Tongue (tissue), 2 donors: ENCODE data around the gene SMTNL2. TPM values are rescaled to one million over a fixed set of nuclear protein-coding genes. Genes with fewer than 3 reads are reported as not detected.
A peak's percentile ranks its signal among the peaks of the same experiment; 100 is the strongest.
"Not testable (repeated sequence)": the region's sequence is repeated elsewhere in the genome, so short reads cannot be mapped to it uniquely, and the experiment has no call there.

Experiments used
- DNase-seq: peaks from one replicate; pipeline ENCODE4 v3.0.0-alpha.2; 2015
- total RNA-seq: library from RNA; depleted of rRNA; stranded (reverse); fragments of >200 nt; gene quantifications from one replicate; pipeline ENCODE4 v1.2.3, GENCODE V29; 2014

SMTNL2 gene
- total RNA-seq, 1 donor from 2014 or later = 174 TPM

DNA sequence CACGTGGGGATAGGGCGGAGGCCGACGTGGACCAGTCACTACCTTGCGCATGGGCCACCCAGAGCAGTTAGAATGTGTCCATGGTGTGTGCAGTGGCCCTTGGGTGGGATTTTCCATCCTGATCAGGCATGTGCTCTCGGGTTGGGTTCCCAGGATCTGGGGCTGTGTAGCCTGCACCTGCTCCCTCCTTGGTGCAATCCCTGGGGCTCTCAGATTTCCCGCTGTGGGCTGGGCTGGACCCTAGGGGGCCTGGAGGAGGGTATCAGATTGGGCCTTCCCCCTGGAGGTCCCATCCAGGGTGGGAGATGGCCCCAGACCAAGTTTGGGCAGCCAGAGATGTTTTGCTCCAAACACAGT is 1.3 kb downstream of the SMTNL2 start:
- peak; percentile 68 for DNase-seq

- DNase-seq = peak; percentile 57
Observed at GRCh38 chr17:4586043-4586442, 1.7 kb downstream of the SMTNL2 start.

- DNase-seq = no peak
Observed at GRCh38 chr17:4587195-4587594, 2.9 kb downstream of the SMTNL2 start.

GRCh38 chr17:4587803-4588202 is 3.5 kb downstream of the SMTNL2 start:
- no peak for DNase-seq

- DNase-seq = no peak
Observed at GRCh38 chr17:4588391-4588790, 4.1 kb downstream of the SMTNL2 start.

- no peak for DNase-seq
Observed at GRCh38 chr17:4588898-4589625, 4.7 kb downstream of the SMTNL2 start.

DNA sequence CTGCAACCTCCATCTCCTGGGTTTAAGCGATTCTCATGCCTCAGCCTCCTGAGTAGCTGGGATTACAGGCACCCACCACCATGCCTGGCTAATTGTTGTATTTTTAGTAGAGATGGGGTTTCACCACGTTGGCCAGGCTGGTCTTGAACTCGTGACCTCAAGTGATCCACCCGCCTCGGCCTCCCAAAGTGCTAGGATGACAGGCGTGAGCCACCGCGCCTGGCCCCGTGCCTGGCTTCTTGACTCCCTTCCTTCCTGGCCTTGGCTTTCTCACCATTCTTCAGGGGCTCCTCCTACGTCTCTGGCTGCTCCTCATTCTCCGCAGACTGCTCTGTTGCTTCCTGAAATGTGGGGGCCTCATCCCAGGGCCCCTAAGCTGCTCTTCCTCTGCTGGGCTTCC is 5.7 kb downstream of the SMTNL2 start:
- DNase-seq = not testable (repeated sequence)

DNA sequence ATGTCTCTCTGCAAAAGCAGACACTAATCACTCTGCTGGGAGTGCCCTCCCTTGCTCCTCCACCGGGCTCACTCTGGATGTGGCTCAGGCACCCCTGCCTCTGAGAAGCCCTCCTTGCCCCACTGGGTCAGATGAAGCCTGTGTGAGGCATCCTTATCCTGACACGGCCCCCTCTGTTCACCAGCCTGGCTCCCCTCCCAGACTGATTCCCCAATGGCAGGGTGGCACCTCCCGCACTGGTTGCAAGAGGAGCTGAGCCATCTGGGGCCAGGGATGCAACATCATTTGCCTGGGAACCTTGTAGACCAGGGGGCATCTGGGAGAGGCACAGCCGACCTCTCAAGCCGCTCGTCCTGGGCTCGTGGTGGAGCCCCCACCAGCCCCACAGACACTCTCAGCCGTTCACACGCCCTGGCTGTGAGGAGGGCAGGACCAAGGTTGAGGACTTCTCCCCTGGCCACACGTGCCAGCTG is 6.7 kb downstream of the SMTNL2 start:
- DNase-seq = no peak

DNA sequence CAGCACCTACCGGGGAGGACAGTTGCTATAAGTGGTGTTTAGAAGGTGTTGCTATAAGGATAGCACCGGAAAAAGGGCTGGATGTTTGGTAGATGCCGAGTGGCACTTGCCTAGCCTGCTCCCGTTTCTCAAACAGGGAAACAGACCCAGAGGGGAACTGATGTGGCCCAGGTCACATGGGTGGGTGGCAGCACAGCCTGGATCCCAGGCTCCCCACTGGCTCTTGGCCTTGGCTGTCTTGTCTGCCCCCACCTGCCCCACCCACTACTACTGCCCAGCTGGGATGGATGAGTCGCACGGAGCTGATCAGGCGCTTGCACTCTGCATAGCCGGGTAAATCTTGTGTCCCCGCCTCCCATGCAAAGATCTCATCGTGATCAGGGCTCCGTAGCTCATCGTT is 7.2 kb downstream of the SMTNL2 start:
- no peak for DNase-seq

DNA sequence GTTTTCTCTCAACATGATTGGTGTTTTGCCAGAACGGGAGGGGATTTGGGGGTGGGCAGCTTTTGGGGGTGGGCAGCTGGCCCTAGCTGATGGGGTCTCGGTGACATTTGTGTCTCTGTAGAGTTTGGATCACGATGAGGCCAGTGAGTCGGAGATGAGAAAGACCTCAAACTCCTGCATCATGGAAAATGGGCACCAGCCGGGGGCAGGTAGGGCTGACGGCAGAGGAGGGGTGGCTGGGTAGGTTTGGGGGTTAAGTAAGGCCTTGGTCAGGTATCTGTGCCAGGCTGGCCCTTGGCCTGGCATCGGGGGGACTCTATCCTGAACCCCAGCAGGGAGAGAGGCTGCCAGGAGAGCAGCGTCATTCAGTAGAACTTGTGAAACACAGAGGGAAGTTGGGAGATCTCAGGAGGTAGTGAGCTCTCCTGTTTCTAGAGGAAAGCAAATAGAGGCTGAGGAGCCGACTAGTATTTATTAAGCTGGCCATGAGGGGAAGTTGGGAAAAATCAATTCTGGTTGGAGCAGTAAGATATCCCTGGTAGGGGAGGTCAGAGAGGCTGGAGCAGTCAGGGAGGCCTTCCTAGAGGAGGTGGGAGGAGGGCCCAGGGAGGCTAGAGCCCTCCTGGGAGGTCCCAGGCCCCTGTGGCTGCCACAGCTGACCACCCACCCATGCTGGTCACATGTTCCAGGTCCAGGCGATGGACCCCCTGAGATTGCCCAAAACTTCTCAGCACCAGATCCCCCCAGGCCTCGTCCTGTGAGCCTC is 8.1 kb downstream of the SMTNL2 start:
- DNase-seq = no peak

DNA sequence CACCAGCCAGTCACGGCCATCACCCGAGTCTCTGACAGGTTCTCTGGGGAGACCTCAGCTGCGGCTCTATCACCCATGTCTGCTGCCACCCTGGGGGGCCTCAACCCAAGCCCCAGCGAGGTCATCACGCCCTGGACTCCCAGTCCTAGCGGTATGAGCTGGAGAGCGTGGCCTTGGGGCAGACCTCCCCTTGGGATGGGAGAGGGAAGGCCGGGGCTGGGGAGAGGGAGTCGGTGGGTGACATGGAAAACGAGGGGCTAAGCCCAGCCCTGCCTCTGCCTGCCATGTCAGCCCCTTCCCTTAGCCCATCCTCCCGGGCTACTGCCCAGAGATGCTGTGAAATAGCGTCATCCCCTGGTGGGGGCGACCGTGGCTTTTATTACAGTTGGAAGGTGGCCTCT is 8.7 kb downstream of the SMTNL2 start:
- no peak for DNase-seq

GRCh38 chr17:4594406-4594805 is 10.1 kb downstream of the SMTNL2 start:
- DNase-seq = no peak

DNA sequence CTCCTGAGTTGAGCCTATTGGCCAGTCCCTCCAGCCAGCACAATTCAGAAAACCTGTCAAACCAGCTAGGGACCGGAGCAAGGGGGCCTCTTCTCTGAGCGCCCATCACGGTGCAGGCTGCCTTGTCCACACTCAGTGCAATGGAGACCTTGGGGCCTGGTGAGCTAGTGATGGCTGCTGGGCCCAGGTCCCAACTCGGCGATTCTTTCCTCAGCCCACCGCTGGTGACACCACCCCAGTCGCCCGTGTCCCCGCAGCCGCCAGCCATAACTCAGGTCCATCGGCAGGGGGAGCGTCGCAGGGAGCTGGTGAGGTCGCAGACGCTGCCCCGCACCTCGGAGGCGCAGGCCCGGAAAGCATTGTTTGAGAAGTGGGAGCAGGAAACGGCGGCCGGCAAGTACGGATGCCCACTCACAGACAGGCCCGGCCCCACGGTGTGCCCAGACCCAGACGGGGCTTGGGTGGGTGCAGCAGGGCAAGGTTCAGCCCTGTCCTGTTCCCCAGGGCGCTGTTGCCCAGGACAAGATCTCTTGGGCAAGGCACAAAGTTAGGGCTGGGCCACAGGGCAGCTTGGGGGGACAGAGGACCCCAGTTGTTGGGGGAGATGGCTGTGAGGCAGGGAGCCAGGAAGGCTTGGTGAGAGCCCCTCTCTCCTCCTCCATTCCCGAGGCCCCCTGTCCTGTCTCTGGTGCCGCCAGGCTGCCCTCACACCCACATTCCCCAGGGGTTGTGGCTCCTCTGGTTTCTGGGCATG is 10.8 kb downstream of the SMTNL2 start:
- no peak for DNase-seq

GRCh38 chr17:4595685-4596342 is 11.5 kb downstream of the SMTNL2 start:
- DNase-seq = not testable (repeated sequence)

DNA sequence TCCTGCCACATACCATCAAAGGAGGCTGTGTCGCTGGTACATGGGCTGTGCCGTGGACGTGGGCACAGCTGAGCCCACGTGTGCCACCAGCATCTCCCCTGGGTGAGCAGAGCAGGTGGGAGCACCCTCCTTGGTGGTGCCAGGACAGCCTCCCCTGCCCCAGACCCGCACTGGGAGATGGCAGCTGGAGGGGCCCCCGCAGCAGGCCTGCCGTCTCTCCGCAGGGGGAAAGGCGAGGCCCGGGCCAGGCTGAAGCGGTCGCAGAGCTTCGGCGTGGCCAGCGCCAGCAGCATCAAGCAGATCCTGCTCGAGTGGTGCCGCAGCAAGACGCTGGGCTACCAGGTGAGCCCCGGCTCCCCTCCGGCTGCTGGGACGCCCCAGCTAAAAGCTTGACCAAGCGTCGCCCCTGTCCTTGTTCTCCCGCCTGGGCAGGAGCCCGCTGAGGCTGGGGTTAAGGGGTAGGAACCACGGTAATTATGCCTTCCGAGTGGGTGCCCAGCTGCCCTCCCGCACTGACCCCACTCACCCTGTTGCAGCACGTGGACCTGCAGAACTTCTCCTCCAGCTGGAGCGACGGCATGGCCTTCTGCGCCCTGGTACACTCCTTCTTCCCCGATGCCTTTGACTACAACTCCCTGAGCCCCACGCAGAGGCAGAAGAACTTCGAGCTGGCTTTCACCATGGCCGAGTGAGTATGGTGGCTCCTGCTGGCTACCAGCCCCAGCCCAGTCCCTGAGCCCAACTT is 12.5 kb downstream of the SMTNL2 start:
- DNase-seq = no peak

DNA sequence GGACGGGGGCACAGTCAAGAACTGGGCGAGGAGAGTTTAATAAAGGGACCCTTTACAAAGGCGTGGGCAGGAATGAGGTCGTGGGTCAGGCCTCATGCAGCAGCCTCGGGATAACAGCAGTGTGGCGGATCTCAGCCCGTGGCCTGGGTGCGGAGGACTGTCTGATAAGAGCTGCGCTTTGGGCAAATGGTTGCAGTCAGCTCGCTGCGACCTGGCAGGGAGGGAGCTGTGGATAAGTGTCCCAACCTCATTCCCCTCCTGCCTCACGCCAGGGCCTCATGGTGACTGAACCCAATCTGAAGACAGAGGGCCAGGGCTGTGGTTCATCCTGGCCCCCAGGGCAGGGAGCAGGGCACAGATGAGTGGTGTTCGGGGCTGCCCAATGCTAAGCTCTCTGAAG is 13.6 kb downstream of the SMTNL2 start:
- DNase-seq = no peak

GRCh38 chr17:4598776-4599504 is 14.6 kb downstream of the SMTNL2 start:
- peak; percentile 69 for DNase-seq

DNA sequence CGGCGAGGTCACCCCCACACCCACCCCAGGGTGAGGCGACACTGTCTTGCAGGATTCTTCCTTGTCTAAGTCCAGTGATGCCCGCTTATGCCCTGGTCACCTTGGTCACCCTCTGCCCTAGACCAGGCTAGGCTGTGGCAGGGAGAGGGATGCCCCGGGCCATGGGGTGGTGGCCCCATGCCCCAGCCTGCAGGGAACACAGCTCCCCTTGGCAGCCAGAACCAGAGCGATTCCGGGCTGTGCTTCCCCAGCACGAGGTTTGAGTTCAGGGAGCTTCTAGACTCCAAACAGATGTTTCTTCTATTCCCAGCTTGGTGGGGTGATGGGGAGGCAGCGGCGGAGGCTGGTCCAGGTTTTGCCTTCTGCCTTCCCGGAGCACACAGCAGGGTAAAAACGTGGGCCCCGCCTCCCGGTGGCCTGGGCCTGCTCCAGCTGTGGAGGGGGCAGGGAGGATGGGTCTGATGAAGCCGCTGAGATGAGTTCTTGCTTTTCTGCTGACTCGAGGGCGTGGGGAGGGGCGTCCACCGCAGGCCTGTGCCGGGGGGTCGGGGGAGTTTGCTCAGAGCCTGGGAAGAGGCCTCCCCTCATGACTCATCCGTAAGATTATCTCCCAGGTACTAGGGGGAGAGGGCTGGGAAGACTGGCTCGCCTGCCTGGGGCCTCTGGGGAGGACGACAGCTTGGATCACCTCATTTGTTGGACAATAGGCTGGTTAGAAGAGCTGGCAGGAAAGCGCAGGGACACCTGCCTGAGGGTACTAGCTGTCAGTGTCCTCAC is 15.4 kb downstream of the SMTNL2 start:
- DNase-seq = peak; percentile 80

DNA sequence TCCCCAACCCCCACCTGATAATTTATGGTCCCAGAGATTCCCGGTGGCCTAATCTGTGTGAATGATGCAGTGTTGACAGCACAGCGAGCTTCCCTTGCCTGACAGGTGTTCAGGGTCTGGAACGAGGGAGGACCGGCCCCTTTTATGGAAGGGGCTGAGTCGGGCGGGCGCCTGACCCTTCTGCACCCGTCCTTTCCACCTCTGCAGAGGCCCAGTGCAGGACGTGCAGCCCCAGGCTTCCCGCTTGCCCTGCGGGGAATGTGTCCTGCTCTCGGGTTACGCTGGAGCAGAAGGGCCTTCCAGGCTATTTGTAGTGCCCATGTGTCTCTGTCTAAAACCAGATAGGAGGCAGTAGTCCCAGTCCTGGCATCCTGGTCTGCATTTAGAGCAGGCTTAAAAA is 16.2 kb downstream of the SMTNL2 start:
- peak; percentile 89 for DNase-seq

DNA sequence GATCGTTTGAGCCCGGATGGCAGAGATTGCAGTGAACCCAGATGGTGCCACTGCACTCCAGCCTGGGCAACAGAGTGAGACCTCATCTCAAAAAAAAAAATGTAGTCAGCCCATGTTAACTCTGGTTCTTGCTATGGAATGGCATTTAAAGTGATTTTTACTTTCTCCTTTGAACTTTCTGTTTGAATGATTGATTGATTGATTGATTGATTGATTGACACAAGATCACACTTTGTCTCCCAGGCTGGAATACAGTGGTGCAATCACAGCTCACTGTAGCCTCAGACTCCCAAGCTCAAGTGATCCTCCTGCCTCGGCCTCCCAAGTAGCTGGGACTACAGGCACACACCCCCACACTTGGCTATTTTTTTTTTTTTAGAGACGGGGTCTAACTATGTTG is 17.0 kb downstream of the SMTNL2 start:
- DNase-seq = no peak
